HepG2 (cell line): ENCODE measurements around the gene PIP5KL1. TPM values are rescaled to one million over a fixed set of nuclear protein-coding genes. Genes with fewer than 3 reads are reported as not detected.
A peak's percentile ranks its signal among the peaks of the same experiment; 100 is the strongest.

ENCODE experiments used
- CENPX ChIP-seq: sonication (generic); formaldehyde crosslinking; IDR thresholded peaks from 2 replicates; pipeline ENCODE4 v1.9.0; 2021; ENCODE audit warnings: mild to moderate bottlenecking, missing genetic modification reagents, moderate library complexity
- DNMT1 ChIP-seq: sonication (generic); formaldehyde crosslinking; IDR thresholded peaks from 2 replicates; pipeline ENCODE4 v1.5.1; 2020; ENCODE audit warnings: mild to moderate bottlenecking, missing genetic modification reagents
- E2F1 ChIP-seq: sonication (generic); formaldehyde crosslinking; IDR thresholded peaks from 2 replicates; pipeline ENCODE4 v1.5.0; 2020; ENCODE audit warnings: missing genetic modification reagents
- HDAC2 ChIP-seq: sonication (generic); formaldehyde crosslinking; IDR thresholded peaks from 2 replicates; pipeline ENCODE4 v1.4.0; 2020; ENCODE audit warnings: missing genetic modification reagents
- HNRNPK ChIP-seq: fragments of 200-400 bp; formaldehyde crosslinking; IDR thresholded peaks from 2 replicates; pipeline ENCODE4 v1.6.1; 2018; ENCODE audit warnings: low read length, low read depth, moderate library complexity, mild to moderate bottlenecking; ENCODE audit not compliant: poor library complexity, severe bottlenecking
- MED8 ChIP-seq: sonication (generic); formaldehyde crosslinking; IDR thresholded peaks from 2 replicates; pipeline ENCODE4 v1.8.1; 2023; ENCODE audit warnings: mild to moderate bottlenecking, missing genetic modification reagents; ENCODE audit not compliant: insufficient replicate concordance
- NCOA2 ChIP-seq: sonication (generic); formaldehyde crosslinking; IDR thresholded peaks from 2 replicates; pipeline ENCODE4 v1.8.0; 2022; ENCODE audit warnings: inconsistent platforms
- NFAT5 ChIP-seq: sonication (generic); formaldehyde crosslinking; IDR thresholded peaks from 2 replicates; pipeline ENCODE4 v1.4.0; 2020; ENCODE audit warnings: missing genetic modification reagents
- PHF21A ChIP-seq: sonication (generic); formaldehyde crosslinking; IDR thresholded peaks from 2 replicates; pipeline ENCODE4 v1.5.0; 2020; ENCODE audit warnings: mild to moderate bottlenecking, missing genetic modification reagents
- POLR2AphosphoS5 ChIP-seq: IDR thresholded peaks from 2 replicates; pipeline ENCODE4 v1.6.1; 2012; ENCODE audit warnings: low read depth, low read length
- SATB2 ChIP-seq: sonication (generic); formaldehyde crosslinking; IDR thresholded peaks from 2 replicates; pipeline ENCODE4 v1.5.0; 2020; ENCODE audit warnings: missing genetic modification reagents
- SIX1 ChIP-seq: sonication (generic); formaldehyde crosslinking; IDR thresholded peaks from 2 replicates; pipeline ENCODE4 v1.4.0; 2020; ENCODE audit warnings: missing genetic modification reagents, borderline replicate concordance
- TEAD2 ChIP-seq: sonication (generic); formaldehyde crosslinking; IDR thresholded peaks from 2 replicates; pipeline ENCODE4 v1.9.0; 2021; ENCODE audit warnings: missing genetic modification reagents
- TFDP1 ChIP-seq: IDR thresholded peaks from 2 replicates; pipeline ENCODE4 v1.6.1; 2016; ENCODE audit warnings: missing compliant biosample characterization, missing genetic modification reagents, borderline replicate concordance
- ZBTB25 ChIP-seq: IDR thresholded peaks from 2 replicates; pipeline ENCODE4 v1.6.1; 2018; ENCODE audit warnings: missing genetic modification reagents
- ZNF121 ChIP-seq: sonication (generic); formaldehyde crosslinking; IDR thresholded peaks from 2 replicates; pipeline ENCODE4 v1.5.0; 2020; ENCODE audit warnings: mild to moderate bottlenecking, missing genetic modification reagents
- ZNF124 ChIP-seq: sonication (generic); formaldehyde crosslinking; IDR thresholded peaks from 2 replicates; pipeline ENCODE4 v1.4.0; 2020; ENCODE audit warnings: missing genetic modification reagents
- ZNF3 ChIP-seq: IDR thresholded peaks from 2 replicates; pipeline ENCODE4 v1.7.0; 2017; ENCODE audit warnings: inconsistent platforms
- ZNF576 ChIP-seq: sonication (generic); formaldehyde crosslinking; IDR thresholded peaks from 2 replicates; pipeline ENCODE4 v1.4.0; 2020; ENCODE audit warnings: mild to moderate bottlenecking, missing genetic modification reagents
- ZNF772 ChIP-seq: sonication (generic); formaldehyde crosslinking; IDR thresholded peaks from 2 replicates; pipeline ENCODE4 v1.5.0; 2020; ENCODE audit warnings: mild to moderate bottlenecking, missing genetic modification reagents
- ZNF891 ChIP-seq: sonication (generic); formaldehyde crosslinking; IDR thresholded peaks from 2 replicates; pipeline ENCODE4 v1.5.0; 2020; ENCODE audit warnings: mild to moderate bottlenecking, missing genetic modification reagents
- ZSCAN22 ChIP-seq: sonication (generic); formaldehyde crosslinking; IDR thresholded peaks from 2 replicates; pipeline ENCODE4 v1.4.0; 2020; ENCODE audit warnings: mild to moderate bottlenecking, missing genetic modification reagents
- polyA plus RNA-seq, 8 experiments: library from polyadenylated mRNA; depleted of rRNA in 3 of 8; stranded (reverse) in 7 of 8; unstranded in 1 of 8; fragments of >200 nt; fragmentation: Illumina TruSeq in 4 of 8; extraction: Trizol in 4 of 8; gene quantifications; 2 replicates each; pipeline versions ENCODE4 v1.2.1 to v1.2.3, GENCODE V29; 2011 to 2016; ENCODE audit warnings: low read depth in 4 of 8, missing spikeins in 1 of 8, mixed read lengths in 1 of 8; ENCODE audit not compliant: insufficient read depth in 1 of 8
- total RNA-seq, 5 experiments: library from RNA; depleted of rRNA; stranded (reverse); fragments of >200 nt; fragmentation: Illumina TruSeq; extraction: Trizol; gene quantifications; 2 replicates each; pipeline ENCODE4 v1.2.3, GENCODE V29; 2016; ENCODE audit warnings: low read depth in 1 of 5

PIP5KL1 gene
- total and polyA plus RNA-seq, 2 of the 13 experiments (the other 11 are each of a cell fraction or from before 2014, with no cell fraction given), result 0.20 to 0.49 TPM

GRCh38 chr9:127950513-127951289 lies 20.1 kb upstream of the PIP5KL1 start (continued):
- peak; percentile 59; the same call in 1 of the 2 replicates for TF ChIP-seq TFDP1 (CRISPR knock-in tag)
- no peak; the same call in 1 of the 2 replicates for TF ChIP-seq ZNF121
- no peak; the same call in 1 of the 2 replicates for TF ChIP-seq ZBTB25 (CRISPR knock-in tag)
- TF ChIP-seq SIX1 (CRISPR knock-in tag), result no peak
- no peak for TF ChIP-seq TEAD2 (CRISPR knock-in tag)
- TF ChIP-seq HDAC2 (CRISPR knock-in tag), result peak; percentile 95
- TF ChIP-seq HNRNPK, result peak; percentile 52
- no peak for TF ChIP-seq ZNF576 (CRISPR knock-in tag)
- TF ChIP-seq PHF21A (CRISPR knock-in tag), result peak; percentile 99
- no peak for TF ChIP-seq ZNF3
- TF ChIP-seq E2F1 (CRISPR knock-in tag), result no peak
- TF ChIP-seq ZSCAN22 (CRISPR knock-in tag), result no peak
- TF ChIP-seq MED8 (CRISPR knock-in tag), result peak; percentile 86
- peak; percentile 82 for TF ChIP-seq ZNF772 (CRISPR knock-in tag)
- no peak for TF ChIP-seq CENPX (CRISPR knock-in tag)
- peak; percentile 93 for TF ChIP-seq ZNF891 (CRISPR knock-in tag)
- TF ChIP-seq ZNF124 (CRISPR knock-in tag), result 0 out of 2 replicates have a peak, but pooled peaks have one; percentile 1
- TF ChIP-seq DNMT1 (CRISPR knock-in tag), result peak; percentile 60; the same call in 1 of the 2 replicates
- no peak for TF ChIP-seq SATB2 (CRISPR knock-in tag)
- peak; percentile 79 for TF ChIP-seq POLR2AphosphoS5
- peak; percentile 94 for TF ChIP-seq NCOA2 (CRISPR knock-in tag)
- 0 out of 2 replicates have a peak, but pooled peaks have one; percentile 39 for TF ChIP-seq NFAT5
